Measurements from ENCODE around the gene TUFT1.
A peak's percentile ranks its signal among the peaks of the same experiment; 100 is the strongest.

The TUFT1 gene

GRCh38 chr1:151540021-151540981 is at the start of gene TUFT1:
Gene TUFT1, plus strand, starts transcription at chr1:151540309. Its CDS starts 58 bp downstream, at chr1:151540367.
- peak; percentile 94 for DNase-seq

GRCh38 chr1:151491641-151492040 is 48.5 kb upstream of the TUFT1 start:
- no peak for DNase-seq

- DNase-seq: no peak
These were observed 48.0 kb upstream of the TUFT1 start for GRCh38 chr1:151492120-151492519.

- DNase-seq: no peak
These were observed 47.1 kb upstream of the TUFT1 start for GRCh38 chr1:151493042-151493441.

- no peak for DNase-seq
These were observed 45.3 kb upstream of the TUFT1 start for GRCh38 chr1:151494741-151495281.

DNA sequence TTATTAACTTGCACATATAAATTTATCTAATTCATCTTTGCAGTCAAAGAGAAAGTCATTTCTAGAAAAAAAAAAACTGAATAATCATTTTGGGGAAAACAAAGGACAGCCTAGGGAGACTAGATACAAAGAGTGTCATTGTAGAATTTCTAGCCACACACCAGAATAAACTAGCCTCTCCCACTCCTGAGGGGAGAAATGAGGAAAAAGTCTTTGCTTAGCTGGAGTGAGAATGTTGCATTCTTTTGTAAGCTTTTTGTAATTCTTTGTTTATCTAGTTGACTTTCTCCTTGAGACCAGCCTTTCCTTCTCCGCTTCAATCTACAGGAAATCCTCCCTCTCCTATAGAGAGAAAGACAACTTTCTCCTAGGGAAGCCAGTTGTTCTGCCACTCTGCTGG is 44.8 kb upstream of the TUFT1 start:
- DNase-seq: no peak

- no peak for DNase-seq
These were observed 40.7 kb upstream of the TUFT1 start for GRCh38 chr1:151499365-151499764.

GRCh38 chr1:151499930-151500329 is 40.2 kb upstream of the TUFT1 start:
- no peak for DNase-seq

GRCh38 chr1:151501474-151501873 is 38.6 kb upstream of the TUFT1 start:
- DNase-seq: no peak

DNA sequence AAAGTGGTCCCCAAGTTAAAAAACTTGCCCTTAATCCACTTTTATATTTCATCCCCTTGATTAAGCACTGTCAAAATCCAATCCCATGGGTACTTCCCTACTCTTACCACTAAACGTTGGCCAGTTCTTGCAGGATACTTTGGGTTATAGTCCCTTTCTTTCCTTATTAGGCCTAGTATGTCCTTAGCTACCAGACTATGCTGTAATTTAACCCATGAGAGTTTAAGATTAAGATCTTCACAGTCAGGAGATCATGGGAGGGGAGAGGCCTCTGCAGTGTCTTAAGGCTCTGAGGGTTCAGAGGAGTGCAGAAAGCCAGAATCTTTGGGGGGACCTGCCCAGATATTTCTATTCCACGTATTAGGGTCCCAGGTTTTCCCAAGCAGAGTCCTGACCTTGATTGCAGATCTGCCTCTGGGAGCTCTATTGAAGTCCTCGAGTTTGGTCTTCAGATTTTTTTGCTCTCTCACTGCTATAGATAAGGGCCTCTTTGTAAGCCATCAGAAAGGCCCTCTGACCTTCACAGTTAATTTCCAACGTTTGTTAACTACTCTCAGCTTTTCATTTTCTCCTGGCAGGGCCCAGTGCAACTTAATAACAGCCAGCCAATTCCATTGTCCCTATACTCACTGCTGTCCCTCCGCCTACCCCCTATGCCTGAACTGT is 37.9 kb upstream of the TUFT1 start:
- DNase-seq: no peak

DNA sequence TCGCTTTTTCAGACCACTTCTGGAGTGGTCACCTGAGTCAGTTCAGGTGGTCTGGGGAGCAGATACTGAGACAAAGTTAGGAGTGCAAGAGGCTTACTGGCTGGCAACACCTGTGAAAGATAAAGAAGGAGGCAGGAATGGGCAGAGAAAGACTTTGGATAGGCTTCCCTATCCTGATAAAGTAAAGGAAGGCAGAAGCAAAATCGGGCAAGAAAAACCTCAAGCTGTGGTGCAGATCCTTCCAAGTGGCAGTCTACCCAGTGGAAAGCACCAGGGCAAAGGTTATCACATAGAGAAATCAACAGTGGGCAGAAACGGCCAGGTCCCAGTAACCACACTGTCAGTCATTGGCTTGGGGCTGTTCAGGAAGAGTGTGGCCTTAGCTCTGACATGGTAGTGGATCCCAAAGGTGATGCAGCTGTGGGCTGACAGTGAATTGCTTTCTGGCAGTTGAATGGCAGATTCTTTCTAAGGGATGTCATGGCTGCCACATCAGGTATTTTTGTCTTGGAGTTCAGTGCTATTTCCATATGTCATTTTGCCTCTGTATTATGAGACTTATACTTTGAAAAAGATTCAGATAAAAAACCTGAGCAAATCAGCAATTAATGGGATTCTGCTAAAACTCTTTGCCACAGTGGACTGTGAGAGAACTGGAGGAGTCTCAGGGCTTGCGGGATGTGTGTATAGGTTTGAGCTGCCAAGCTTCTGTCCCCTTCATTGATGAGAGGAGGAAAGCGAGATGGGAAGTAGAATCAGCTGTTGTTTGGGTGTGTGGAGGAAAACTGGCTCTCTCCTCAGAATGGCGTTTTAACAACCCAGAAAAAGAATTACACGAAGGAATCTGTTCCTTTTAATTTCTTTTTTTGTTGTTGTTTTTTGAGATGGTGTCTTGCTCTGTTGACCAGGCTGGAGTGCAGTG is 37.0 kb upstream of the TUFT1 start:
- no peak for DNase-seq

DNA sequence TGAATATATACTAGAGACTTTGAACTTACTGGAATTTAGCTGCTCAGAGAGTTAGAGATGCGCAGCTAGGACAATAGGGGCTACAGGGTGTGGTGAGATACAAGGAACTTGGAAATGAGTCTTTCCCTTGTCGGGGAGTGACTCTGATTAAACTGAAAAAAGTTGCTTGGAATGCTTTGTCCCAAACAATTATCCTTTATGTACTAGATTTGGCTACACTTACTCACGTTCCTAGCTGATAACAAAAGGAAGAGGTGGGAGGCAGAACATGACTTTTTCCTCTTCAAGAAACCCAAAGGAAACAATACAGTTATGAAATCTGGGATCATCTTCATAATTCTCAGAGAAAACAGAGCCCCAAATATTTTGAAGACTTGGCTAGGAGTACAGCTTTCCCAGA is 35.9 kb upstream of the TUFT1 start:
- DNase-seq: no peak

- DNase-seq: no peak
These were observed 35.4 kb upstream of the TUFT1 start for GRCh38 chr1:151504759-151505158.

- no peak for DNase-seq
These were observed 31.3 kb upstream of the TUFT1 start for GRCh38 chr1:151508833-151509232.

DNA sequence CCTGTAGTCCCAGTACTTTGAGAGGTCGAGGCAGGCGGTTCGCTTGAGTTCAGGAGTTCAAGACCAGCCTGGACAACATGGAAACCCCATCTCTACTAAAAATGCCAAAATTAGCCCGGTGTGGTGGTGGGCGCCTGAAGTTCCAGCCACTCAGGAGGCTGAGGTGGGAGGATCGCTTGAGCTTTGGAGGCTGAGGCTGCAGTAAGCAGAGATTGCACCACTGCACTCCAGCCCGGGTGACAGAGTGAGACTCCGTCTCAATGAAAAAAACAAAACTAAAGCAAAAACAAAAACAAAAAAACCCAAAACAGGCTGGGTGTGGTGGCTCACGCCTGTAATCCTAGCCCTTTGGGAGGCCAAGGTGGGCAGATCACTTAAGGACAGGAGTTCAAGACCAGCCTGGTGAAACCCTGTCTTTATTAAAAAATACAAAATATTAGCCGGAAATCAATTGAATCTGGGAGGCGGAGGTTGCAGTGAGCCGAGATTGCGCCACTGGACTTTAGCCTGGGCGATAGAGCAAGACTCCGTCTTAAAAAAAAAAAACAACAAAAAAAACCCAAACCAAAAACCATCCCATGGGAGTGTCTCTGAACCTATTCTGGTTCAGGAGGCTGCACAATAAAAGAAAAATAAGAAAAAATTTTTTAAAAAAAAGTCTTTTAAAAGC is 30.6 kb upstream of the TUFT1 start:
- no peak for DNase-seq

DNA sequence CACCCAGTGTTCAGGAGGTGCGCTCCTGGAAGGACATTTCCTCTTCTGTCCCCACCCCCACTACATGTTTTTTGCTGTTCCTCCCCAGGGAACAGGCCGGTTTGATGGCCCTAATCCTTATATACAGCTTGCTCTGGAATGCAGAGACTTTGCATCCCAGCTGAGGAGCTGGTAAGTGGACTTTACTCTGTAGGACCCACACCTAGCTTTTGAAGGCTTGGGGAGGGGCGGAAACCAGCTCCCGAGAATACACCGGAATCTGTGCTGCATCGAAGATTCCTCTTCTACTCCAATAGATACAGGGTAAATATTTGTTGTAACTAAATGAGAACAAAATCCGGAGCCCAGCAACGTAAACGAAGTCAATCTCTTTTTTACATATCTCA is 30.1 kb upstream of the TUFT1 start:
- DNase-seq: no peak

GRCh38 chr1:151510614-151510956 is 29.5 kb upstream of the TUFT1 start:
- no peak for DNase-seq

GRCh38 chr1:151510957-151511635 is 29.0 kb upstream of the TUFT1 start, which contains the start of gene CGN:
Gene CGN, plus strand, starts transcription at chr1:151511387. Its CDS starts 7,133 bp downstream, at chr1:151518520.
- DNase-seq: peak; percentile 93

DNA sequence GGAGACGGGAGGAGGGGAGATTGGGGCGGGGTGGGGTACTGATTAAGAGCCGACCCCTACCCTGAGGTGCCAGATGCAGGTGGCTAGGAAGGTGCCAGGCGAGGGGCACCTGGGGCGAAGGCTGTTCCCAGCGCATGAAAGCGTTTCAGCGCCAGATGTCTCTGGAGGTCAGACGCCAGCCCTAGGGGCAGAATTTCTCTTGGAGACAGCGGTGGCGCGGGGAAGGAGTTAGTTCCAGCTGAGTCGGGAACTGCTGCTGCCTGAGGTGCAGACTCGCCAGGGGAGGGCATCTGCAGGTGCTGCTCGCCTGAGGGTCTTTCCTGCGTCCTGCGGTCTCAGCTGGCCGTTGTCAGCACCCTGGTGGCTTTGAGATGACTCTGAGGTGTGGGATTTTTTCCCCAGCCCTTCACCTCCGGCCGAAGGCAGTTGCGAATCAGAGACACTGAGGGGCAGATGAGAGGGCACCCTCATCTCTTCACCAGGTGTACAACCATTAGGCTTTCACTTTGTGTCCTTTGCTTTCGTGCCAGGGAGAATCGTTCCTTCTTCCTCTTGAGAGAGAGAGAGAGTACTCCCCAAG is 28.4 kb upstream of the TUFT1 start:
- DNase-seq: peak; percentile 44

GRCh38 chr1:151512326-151512725 is 27.8 kb upstream of the TUFT1 start:
- no peak for DNase-seq

Measured in NCI-H748 treated with DMSO at 0.1 percent for 48 hours (cell line).